Stimulated activated CD4-positive, alpha-beta T cell treated with anti-CD3 and anti-CD28 coated beads, Interleukin-4, amount 100 ng/mL, for 48 hours (primary cell): ENCODE data around the gene LDAH.
"Not testable (repeated sequence)": the region's sequence is repeated elsewhere in the genome, so short reads cannot be mapped to it uniquely, and the experiment has no call there.

ENCODE experiments used
- DNase-seq, 2 donors: peaks; one replicate each; pipeline ENCODE4 v3.0.0-alpha.2; 2020; ENCODE audit warnings: low read depth in 2 of 2

Gene LDAH

DNA sequence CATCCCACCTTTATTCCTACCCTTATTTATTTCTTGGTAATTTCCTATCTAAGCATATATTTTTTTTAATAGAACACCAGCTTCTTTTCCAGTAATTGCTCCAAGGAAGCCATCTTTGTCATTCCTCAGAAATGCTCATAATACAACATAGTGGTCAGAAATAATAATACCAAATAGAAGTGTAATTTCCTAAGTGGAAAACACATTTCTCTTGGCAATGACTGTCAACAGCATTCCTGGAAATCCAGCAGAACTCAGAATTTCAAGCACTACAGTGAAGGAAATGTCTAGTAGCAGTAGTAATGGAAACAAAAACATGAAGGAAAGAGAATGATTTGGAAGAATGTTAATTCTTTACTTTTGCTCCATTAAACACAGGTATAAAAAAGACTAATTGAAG is 99.4 kb downstream of the LDAH start:
- no peak for DNase-seq

GRCh38 chr2:20722592-20723240 is 100.2 kb downstream of the LDAH start:
- DNase-seq, result no peak

DNA sequence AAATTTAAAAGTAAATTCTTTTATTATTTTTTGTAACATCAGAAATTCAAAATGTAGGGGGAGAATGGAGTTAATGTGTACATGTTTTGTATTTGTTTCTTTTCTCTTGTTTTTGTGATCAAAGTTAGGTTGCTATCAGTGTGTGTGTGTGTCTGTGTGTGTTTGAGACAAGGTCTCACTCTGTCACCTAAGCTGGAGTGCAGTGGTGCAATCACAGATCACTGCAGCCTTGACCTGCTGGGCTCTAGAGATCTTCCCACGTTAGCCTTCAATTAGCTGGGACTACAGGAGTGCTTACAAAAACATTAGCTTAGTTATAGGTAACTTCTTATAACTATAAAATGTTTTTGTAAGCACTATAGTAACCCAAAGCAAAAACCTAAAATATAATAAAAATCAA is 105.3 kb downstream of the LDAH start:
- no peak for DNase-seq

GRCh38 chr2:20716164-20716563 is 106.7 kb downstream of the LDAH start:
- not testable (repeated sequence) for DNase-seq

DNA sequence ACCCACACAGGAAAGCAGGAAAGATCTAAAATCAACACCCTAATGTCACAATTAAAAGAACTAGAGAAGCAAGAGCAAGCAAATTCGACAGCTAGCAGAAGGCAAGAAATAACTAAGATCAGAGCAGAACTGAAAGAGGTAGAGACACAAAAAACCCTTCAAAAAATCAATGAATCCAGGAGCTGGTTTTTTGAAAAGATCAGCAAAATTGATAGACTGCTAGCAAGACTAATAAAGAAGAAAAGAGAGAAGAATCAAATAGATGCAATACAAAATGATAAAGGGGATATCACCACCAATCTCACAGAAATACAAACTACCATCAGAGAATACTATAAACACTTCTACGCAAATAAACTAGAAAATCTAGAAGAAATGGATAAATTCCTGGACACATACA is 108.5 kb downstream of the LDAH start:
- not testable (repeated sequence) for DNase-seq

DNA sequence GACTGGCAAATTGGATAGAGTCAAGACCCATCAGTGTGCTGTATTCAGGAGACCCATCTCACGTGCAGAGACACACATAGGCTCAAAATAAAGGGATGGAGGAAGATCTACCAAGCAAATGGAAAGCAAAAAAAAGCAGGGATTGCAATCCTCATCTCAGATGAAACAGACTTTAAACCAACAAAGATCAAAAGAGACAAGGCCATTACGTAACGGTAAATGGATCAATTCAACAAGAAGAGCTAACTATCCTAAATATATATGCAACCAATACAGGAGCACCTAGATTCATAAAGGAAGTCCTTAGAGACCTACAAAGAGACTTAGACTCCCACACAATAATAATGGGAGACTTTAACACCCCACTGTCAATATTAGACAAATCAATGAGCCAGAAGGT is 109.3 kb downstream of the LDAH start:
- DNase-seq, result not testable (repeated sequence)

DNA sequence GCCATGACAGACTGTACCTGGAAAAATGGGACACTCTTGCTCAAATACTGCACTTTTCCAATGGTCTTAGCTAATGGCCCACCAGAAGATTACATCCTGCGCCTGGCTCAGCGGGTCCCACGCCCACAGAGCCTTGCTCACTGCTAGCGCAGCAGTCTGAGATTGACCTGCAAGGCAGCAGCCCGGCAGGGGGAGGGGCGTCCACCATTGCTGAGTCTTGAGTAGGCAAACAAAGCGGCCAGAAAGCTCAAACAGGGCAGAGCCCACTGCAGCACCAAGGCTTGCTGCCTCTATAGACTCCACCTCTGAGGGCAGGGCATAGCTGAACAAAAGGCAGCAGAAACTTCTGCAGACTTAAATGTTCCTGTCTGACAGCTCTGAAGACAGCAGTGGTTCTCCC is 111.3 kb downstream of the LDAH start:
- not testable (repeated sequence) for DNase-seq

DNA sequence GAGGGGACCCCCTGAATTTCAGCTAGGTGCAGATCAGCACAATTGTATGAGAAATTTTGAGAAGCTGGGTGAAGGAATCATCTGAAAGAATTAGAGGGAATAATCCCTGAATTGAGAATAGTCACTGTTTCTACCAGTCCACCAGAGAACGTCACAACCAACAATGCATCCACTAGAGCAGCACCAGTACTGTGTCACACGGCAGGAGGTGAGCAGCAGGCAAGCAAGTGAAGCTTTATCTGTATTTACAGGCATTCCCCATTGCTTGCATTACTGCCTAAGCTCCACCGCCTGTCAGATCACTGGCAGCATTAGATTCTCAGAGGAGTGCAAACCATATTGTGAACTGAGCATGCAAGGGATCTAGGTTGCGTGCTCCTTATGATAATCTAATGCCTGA is 115.3 kb downstream of the LDAH start:
- no peak for DNase-seq

- DNase-seq, result no peak
These were observed 116.1 kb downstream of the LDAH start for GRCh38 chr2:20706786-20707185.

- DNase-seq, result no peak
These were observed 116.7 kb downstream of the LDAH start for GRCh38 chr2:20706217-20706616.

- no peak for DNase-seq
These were observed 118.0 kb downstream of the LDAH start for GRCh38 chr2:20704886-20705285.

- no peak for DNase-seq
These were observed 120.3 kb downstream of the LDAH start for GRCh38 chr2:20702563-20702962.

DNA sequence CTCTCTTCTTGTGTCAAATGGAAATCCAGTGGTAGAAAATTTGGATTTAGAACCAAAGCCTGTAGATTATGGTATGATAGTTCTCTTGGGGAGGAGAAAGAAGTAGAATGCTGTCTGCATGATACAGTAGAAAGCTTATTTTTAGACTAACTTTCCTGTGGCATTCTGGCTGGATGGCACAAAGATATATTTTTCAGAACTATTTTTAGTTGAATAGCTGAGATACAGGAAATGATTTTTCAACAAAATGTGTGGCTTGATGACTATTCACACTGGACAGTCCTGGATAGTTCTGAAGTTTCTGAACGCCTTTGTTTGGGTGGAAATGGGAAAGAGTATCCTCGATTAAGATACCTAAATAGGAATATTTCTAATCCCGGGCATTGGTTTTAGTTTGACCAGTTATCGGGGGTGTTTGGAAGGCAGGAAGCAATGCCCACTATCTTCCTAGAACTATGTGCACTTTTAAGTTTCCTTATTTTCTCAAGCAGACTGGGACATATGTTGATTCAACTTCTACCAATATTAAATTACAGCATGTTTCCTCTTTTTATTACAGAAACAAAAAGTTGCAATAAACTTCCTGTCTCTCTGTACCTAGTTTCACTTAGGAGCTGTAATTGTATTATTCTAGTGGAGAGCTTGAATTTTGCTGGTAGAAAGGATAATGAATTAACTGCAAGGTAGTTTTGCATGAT is 123.8 kb downstream of the LDAH start:
- no peak for DNase-seq

DNA sequence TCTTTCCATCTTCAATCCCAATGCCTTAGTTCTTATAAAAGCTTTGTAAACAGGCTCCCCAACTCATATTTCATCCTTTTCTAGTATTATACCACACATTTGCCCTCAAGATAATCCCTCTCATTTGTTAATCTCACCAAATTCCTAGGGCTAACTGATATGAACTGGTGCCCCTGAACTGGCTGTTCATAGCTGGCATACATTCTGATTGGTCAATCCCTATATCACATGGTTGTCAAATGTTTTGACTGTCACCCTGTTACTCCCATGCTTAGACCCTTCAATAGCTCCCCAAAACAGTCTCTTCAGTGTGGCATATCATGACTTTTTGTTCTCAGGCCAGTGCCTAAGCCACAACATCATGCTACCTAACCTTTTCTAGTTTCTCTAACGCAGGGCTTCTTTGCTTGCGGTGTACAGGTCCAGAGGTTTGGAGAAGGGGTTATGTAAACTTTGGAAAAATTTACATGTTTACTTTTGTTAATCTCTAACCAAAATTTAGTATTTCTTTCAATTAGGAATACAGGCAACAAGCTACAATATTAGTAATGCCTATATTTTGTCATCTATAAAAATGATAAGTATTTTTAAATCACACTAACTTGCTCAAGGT is 125.5 kb downstream of the LDAH start:
- DNase-seq, result no peak

DNA sequence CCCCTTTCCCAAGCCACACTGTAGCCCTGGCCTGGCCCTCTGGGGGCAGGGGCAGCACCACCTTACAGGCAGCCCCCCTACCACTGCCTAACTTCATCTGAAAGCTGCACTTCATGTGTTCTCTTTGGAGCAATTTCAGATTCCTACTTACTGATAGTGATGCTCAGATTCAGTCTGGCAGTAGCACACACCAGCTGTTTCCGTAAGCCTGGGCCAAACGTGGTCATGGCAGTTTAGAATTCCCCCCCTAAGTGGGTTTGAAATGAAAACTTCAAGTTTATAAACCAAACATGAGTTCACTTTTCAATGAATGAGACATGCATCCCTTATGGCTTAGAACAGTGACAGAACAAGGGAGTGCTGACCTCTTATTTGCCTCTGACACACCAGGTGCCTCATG is 126.5 kb downstream of the LDAH start:
- DNase-seq, result no peak

- DNase-seq, result no peak
These were observed 129.6 kb downstream of the LDAH start for GRCh38 chr2:20693317-20693716.

- no peak for DNase-seq
These were observed 130.8 kb downstream of the LDAH start for GRCh38 chr2:20692081-20692480.

- no peak for DNase-seq
These were observed 131.7 kb downstream of the LDAH start for GRCh38 chr2:20691076-20691734.

DNA sequence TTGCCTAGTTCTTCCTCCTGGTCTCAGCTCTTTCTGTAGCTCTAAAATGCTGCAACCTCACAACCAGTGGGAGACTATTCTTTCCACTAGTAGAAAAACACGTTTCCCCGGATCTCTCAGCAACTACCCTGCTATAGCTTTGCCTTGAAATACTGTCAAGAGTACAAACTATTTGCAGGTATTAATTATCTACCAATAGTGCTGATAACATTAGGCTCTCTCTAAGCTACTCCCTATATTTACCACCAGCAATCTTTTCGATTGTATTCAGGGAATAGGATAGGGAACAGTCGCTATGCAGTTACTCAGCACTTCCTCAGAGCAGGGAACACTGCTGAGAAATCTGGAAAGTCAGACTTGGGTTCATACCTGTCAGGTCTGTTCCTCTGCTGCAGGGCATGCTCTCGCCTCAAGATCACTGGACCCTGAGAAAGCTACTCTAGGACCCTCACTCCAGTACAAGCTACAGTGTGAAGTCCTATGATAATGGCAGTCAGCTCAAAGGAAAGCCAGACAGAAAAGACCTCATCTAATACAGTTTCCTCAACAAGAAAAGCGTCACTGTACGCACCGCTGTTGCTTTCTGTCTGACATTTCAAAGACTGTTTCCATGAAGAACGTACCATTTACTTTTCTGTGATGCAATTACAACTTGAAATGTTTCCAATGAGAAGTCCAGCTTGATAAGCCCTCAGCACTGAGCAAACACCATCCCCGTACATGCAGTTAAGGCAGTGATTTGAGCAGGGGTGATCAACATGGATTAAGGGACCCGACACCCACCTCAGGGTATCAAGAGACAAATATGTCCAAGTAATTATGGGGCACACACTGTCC is 133.3 kb downstream of the LDAH start:
- DNase-seq, result no peak

DNA sequence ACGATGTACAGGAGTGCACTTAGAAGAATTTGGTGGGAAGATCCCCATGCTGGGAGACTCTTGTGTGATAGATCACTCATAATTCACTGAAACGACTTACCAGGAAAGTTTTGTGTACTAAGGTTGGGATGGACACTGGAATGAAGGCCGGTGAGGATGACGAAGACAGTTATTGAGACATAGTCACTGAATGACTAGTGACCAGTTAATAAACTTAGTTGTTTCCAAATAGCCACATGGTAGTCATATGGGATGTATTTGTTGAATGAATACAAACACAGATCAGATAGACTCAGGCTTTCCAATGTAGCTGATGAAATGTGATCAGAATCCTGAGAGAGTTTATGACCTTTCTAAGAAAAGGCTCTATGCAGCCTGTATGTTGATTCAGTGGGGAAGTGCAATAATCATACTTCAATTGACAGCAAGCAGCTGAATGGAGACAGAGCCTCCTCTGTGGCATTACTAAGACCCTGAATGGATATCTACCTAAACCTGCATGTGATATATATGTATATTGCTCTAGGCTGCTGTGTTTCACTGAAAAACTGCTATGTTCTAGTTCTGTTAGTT is 135.6 kb downstream of the LDAH start:
- no peak for DNase-seq

- no peak for DNase-seq
These were observed 138.3 kb downstream of the LDAH start for GRCh38 chr2:20684581-20685063.
